Measurements from ENCODE around the gene IRX6.

Gene IRX6

GRCh38 chr16:55350984-55351383, 27.0 kb downstream of the IRX6 start:
- no peak overlapping the region for H3K27ac ChIP-seq
- H2AFZ ChIP-seq (ENCODE audit: low read depth) = no peak overlapping the region
- H3K79me2 ChIP-seq (ENCODE audit: insufficient read depth, low read depth) = no peaks in the 10 kb centered on the region
- H3K4me3 ChIP-seq (IDR thresholded peaks at IDR 0.05; ENCODE audit: insufficient read depth, low read depth, low read length) = no peak overlapping the region
- H3K9ac ChIP-seq = no peak overlapping the region
- H3K27me3 ChIP-seq (ENCODE audit: insufficient read depth, low read depth) = no peaks in the 10 kb centered on the region
- no peaks in the 10 kb centered on the region for H3K4me1 ChIP-seq (ENCODE audit: low read depth, poor library complexity, severe bottlenecking)
- no peak for TF ChIP-seq CTCF (conservative IDR thresholded peaks at IDR 0.05; ENCODE audit: low read depth, low read length)
- no peaks in the 10 kb centered on the region for H4K20me1 ChIP-seq (ENCODE audit: insufficient read depth)
- no peak overlapping the region for H3K4me2 ChIP-seq
- H3K36me3 ChIP-seq (ENCODE audit: insufficient read depth) = no peaks in the 10 kb centered on the region

- Histone ChIP-seq H3K4me2 (no peak overlapping the region), H3K36me3 (ENCODE audit: insufficient read depth) (no peaks in the 10 kb centered on the region), H3K4me1 (ENCODE audit: low read depth, poor library complexity, severe bottlenecking) (no peaks in the 10 kb centered on the region), H3K4me3 (IDR thresholded peaks at IDR 0.05; ENCODE audit: insufficient read depth, low read depth, low read length) (no peak overlapping the region), H3K27me3 (ENCODE audit: insufficient read depth, low read depth) (no peaks in the 10 kb centered on the region), H3K79me2 (ENCODE audit: insufficient read depth, low read depth) (no peaks in the 10 kb centered on the region), H3K27ac (no peak overlapping the region), H2AFZ (ENCODE audit: low read depth) (no peak overlapping the region), H4K20me1 (ENCODE audit: insufficient read depth) (no peaks in the 10 kb centered on the region), H3K9ac (no peak overlapping the region)
- TF ChIP-seq CTCF (conservative IDR thresholded peaks at IDR 0.05; ENCODE audit: low read depth, low read length) = no peak
Observed at GRCh38 chr16:55351936-55352335, 27.9 kb downstream of the IRX6 start.

GRCh38 chr16:55357241-55357640, 33.2 kb downstream of the IRX6 start:
- H2AFZ ChIP-seq (ENCODE audit: low read depth) = no peak overlapping the region
- no peak for TF ChIP-seq CTCF (conservative IDR thresholded peaks at IDR 0.05; ENCODE audit: low read depth, low read length)
- H4K20me1 ChIP-seq (ENCODE audit: insufficient read depth) = no peaks in the 10 kb centered on the region

GRCh38 chr16:55359946-55360345, 35.9 kb downstream of the IRX6 start:
- H4K20me1 ChIP-seq (ENCODE audit: insufficient read depth) = no peaks in the 10 kb centered on the region
- no peak overlapping the region for H3K4me2 ChIP-seq
- no peak overlapping the region for H3K4me3 ChIP-seq (IDR thresholded peaks at IDR 0.05; ENCODE audit: insufficient read depth, low read depth, low read length)
- H2AFZ ChIP-seq (ENCODE audit: low read depth) = no peak overlapping the region
- no peak for TF ChIP-seq CTCF (conservative IDR thresholded peaks at IDR 0.05; ENCODE audit: low read depth, low read length)
- H3K9ac ChIP-seq = no peak overlapping the region
- no peaks in the 10 kb centered on the region for H3K4me1 ChIP-seq (ENCODE audit: low read depth, poor library complexity, severe bottlenecking)
- H3K36me3 ChIP-seq (ENCODE audit: insufficient read depth) = no peaks in the 10 kb centered on the region
- no peaks in the 10 kb centered on the region for H3K79me2 ChIP-seq (ENCODE audit: insufficient read depth, low read depth)
- H3K27me3 ChIP-seq (ENCODE audit: insufficient read depth, low read depth) = no peaks in the 10 kb centered on the region
- H3K27ac ChIP-seq = no peak overlapping the region

More at GRCh38 chr16:55357241-55357640, 33.2 kb downstream of the IRX6 start:
- Histone ChIP-seq H3K9ac (no peak overlapping the region), H3K4me1 (ENCODE audit: low read depth, poor library complexity, severe bottlenecking) (no peaks in the 10 kb centered on the region), H3K79me2 (ENCODE audit: insufficient read depth, low read depth) (no peaks in the 10 kb centered on the region), H3K4me2 (no peak overlapping the region), H3K36me3 (ENCODE audit: insufficient read depth) (no peaks in the 10 kb centered on the region), H3K27me3 (ENCODE audit: insufficient read depth, low read depth) (no peaks in the 10 kb centered on the region), H3K27ac (no peak overlapping the region), H3K4me3 (IDR thresholded peaks at IDR 0.05; ENCODE audit: insufficient read depth, low read depth, low read length) (no peak overlapping the region)
